KBM-7 (cell line): ENCODE results near the gene ARRB2.

ENCODE experiments used
- DNase-seq: peaks from one replicate; pipeline ENCODE4 v3.0.0-alpha.2; 2015
- in situ Hi-C: fragments of 300-500 bp; cut with MboI; formaldehyde crosslinking; loops from 2 replicates; pipeline ENCODE4 v1.14.3; 2020; ENCODE audit warnings: low sequenced_read_pairs, low pct_unique_long_range_greater_than_20kb, mixed read lengths

The ARRB2 gene

GRCh38 chr17:4721203-4722135 is 11.0 kb downstream of the ARRB2 start:
- in situ Hi-C loops, result no loop called here
- no peak for DNase-seq

- in situ Hi-C loops, result no loop called here
Observed at GRCh38 chr17:4722678-4723240, 12.3 kb downstream of the ARRB2 start.

GRCh38 chr17:4724650-4725049 is 14.2 kb downstream of the ARRB2 start:
- DNase-seq, result no peak
- in situ Hi-C loops, result no loop called here

More at GRCh38 chr17:4722678-4723240, 12.3 kb downstream of the ARRB2 start:
- DNase-seq, result no peak

GRCh38 chr17:4725646-4726310 is 15.3 kb downstream of the ARRB2 start:
- in situ Hi-C loops, result no loop called here

GRCh38 chr17:4728124-4728523 is 17.7 kb downstream of the ARRB2 start:
- in situ Hi-C loops, result no loop called here
- no peak for DNase-seq

More at GRCh38 chr17:4725646-4726310, 15.3 kb downstream of the ARRB2 start:
- DNase-seq, result peak; percentile 72

GRCh38 chr17:4733073-4733531 is 22.7 kb downstream of the ARRB2 start:
- peak; percentile 90 for DNase-seq
- in situ Hi-C loops, result no loop called here

- no peak for DNase-seq
- in situ Hi-C loops, result no loop called here
Observed at GRCh38 chr17:4734857-4735475, 24.5 kb downstream of the ARRB2 start.

- DNase-seq, result peak; percentile 78
- in situ Hi-C loops, result no loop called here
Observed at GRCh38 chr17:4735876-4736651, 25.6 kb downstream of the ARRB2 start.

GRCh38 chr17:4738136-4739121 is 28.0 kb downstream of the ARRB2 start:
- DNase-seq, result no peak
- in situ Hi-C loops, result no loop called here

- DNase-seq, result no peak
- in situ Hi-C loops, result no loop called here
Observed at GRCh38 chr17:4739122-4740024, 28.9 kb downstream of the ARRB2 start, which contains the start of the genes CXCL16 and ZMYND15. Gene CXCL16 (minus strand): TSS chr17:4739928. CDS start chr17:4739339, 589 bp downstream. Gene ZMYND15 (plus strand): TSS chr17:4739833. CDS start chr17:4740549, 716 bp downstream.

- DNase-seq, result no peak
- in situ Hi-C loops, result no loop called here
Observed at GRCh38 chr17:4740025-4740351, 29.6 kb downstream of the ARRB2 start.

- in situ Hi-C loops, result no loop called here
- no peak for DNase-seq
Observed at GRCh38 chr17:4740584-4740983, 30.2 kb downstream of the ARRB2 start.

- no peak for DNase-seq
- in situ Hi-C loops, result no loop called here
Observed at GRCh38 chr17:4741544-4741943, 31.1 kb downstream of the ARRB2 start.

GRCh38 chr17:4742133-4742532 is 31.7 kb downstream of the ARRB2 start:
- in situ Hi-C loops, result no loop called here
- no peak for DNase-seq

- in situ Hi-C loops, result no loop called here
- DNase-seq, result no peak
Observed at GRCh38 chr17:4742629-4743028, 32.2 kb downstream of the ARRB2 start.

GRCh38 chr17:4743216-4743615 is 32.8 kb downstream of the ARRB2 start:
- in situ Hi-C loops, result no loop called here
- no peak for DNase-seq

GRCh38 chr17:4743898-4744297 is 33.5 kb downstream of the ARRB2 start:
- in situ Hi-C loops, result no loop called here
- DNase-seq, result no peak
